GM10266 (cell line): ENCODE measurements around the gene LARP6.
A peak's percentile ranks its signal among the peaks of the same experiment; 100 is the strongest.

Experiments used
- DNase-seq: peaks from one replicate; pipeline ENCODE4 v3.0.0; 2012; ENCODE audit errors: extremely low spot score
- TF ChIP-seq, protein P1 (sequence below): IDR thresholded peaks from 2 replicates; pipeline ENCODE4 v1.5.1; 2012; ENCODE audit warnings: mild to moderate bottlenecking, low read depth; ENCODE audit not compliant: control insufficient read depth, insufficient read depth; ENCODE audit errors: missing control alignments

LARP6 gene

GRCh38 chr15:70853973-70854665 lies at the start of gene LARP6:
Gene LARP6, minus strand, starts transcription at chr15:70854157. Its CDS starts 69 bp downstream, at chr15:70854088.
- TF ChIP-seq, protein P1, sequence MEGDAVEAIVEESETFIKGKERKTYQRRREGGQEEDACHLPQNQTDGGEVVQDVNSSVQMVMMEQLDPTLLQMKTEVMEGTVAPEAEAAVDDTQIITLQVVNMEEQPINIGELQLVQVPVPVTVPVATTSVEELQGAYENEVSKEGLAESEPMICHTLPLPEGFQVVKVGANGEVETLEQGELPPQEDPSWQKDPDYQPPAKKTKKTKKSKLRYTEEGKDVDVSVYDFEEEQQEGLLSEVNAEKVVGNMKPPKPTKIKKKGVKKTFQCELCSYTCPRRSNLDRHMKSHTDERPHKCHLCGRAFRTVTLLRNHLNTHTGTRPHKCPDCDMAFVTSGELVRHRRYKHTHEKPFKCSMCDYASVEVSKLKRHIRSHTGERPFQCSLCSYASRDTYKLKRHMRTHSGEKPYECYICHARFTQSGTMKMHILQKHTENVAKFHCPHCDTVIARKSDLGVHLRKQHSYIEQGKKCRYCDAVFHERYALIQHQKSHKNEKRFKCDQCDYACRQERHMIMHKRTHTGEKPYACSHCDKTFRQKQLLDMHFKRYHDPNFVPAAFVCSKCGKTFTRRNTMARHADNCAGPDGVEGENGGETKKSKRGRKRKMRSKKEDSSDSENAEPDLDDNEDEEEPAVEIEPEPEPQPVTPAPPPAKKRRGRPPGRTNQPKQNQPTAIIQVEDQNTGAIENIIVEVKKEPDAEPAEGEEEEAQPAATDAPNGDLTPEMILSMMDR = no peak
- DNase-seq = peak; percentile 84

GRCh38 chr15:70902107-70902506 lies 48.1 kb upstream of the LARP6 start:
- TF ChIP-seq, protein P1 = no peak
- DNase-seq = no peak

DNA sequence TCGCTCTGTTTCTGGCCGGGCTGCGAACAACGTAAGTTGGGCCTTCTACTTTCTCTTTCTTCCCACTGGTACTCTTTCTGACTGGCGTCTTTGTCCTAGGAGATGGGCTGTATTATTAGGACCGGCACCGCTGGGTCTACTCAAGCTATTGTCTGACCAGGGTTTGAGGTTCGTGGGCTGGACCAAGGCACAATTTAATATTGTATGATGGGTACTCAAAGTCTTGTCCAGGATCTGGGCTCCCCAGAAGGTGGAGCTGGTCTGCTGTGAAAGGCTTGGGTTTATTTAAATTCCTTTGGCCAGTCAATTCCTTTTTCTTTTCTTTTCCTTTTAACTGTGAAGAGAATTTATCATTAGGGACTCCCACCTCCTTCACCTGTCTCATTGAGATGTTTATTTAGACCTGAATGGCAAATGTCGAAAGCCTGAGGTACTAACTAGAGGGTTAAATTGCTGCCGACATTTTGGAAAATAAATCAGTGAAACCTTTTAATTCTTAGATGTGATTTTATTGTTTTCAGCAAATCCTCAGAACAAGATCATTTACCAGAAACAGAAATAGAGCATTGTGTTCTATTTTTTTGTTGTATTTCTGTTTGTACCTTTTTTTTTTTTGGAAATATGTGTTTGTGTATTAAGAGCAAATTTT lies 39.1 kb upstream of the LARP6 start:
- TF ChIP-seq, protein P1 = peak; percentile 65
- DNase-seq = peak; percentile 32

GRCh38 chr15:70892002-70892911 lies 38.3 kb upstream of the LARP6 start, which contains the start of the genes LRRC49 and THAP10:
Gene LRRC49, plus strand, starts transcription at chr15:70892826. Its CDS starts 69 bp downstream, at chr15:70892895.
Gene THAP10, minus strand, starts transcription at chr15:70892433. Its CDS starts 161 bp downstream, at chr15:70892272.
- DNase-seq = peak; percentile 82
- TF ChIP-seq, protein P1 = no peak

DNA sequence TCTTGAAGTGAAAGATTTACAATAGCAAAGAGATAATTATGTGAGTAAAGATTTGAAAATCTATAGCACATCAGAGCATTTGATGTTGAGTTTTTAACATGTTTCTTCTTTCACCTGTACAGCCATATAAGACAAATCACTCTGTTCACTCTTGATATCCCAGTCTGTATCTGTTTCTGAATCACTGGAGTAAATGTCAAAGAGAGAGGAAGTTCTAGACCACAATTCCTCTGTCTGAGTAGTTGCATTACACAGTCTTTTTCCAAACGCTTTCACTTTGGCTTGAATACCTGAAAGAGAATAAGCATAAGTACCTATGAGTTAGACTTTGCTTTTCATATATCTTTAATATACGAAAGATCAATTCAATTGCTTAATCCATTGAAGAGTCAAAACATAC lies 28.4 kb upstream of the LARP6 start:
- TF ChIP-seq, protein P1 = no peak
- DNase-seq = no peak

- DNase-seq = no peak
- TF ChIP-seq, protein P1 = no peak
These were observed 26.8 kb upstream of the LARP6 start for GRCh38 chr15:70880781-70881180.
